Measurements from ENCODE around the gene AFMID. TPM values are rescaled to one million over a fixed set of nuclear protein-coding genes. Genes with fewer than 3 reads are reported as not detected.

Gene AFMID
- total RNA-seq, 2 donors from 2014 or later: 44.2 to 59.4 TPM

GRCh38 chr17:78146881-78147280 lies 40.3 kb upstream of the AFMID start:
- ATAC-seq (replicated peaks): no peak
- Mint-ChIP-seq H3K9me3 (no peaks in the 10 kb centered on the region), H3K4me1 (peaks cover 9% of the 10 kb centered on the region), H3K4me3 (no peak overlapping the region), H3K27ac (peak overlapping the region; percentile 62), H3K36me3 (ENCODE audit: low read depth) (peaks cover 9% of the 10 kb centered on the region), H3K27me3 (no peaks in the 10 kb centered on the region)

GRCh38 chr17:78147315-78147998 lies 39.7 kb upstream of the AFMID start:
- Mint-ChIP-seq H3K27me3 (no peaks in the 10 kb centered on the region), H3K27ac (peak overlapping the region; percentile 62), H3K4me1 (peaks cover 9% of the 10 kb centered on the region), H3K4me3 (no peak overlapping the region), H3K36me3 (ENCODE audit: low read depth) (peaks cover 4% of the 10 kb centered on the region), H3K9me3 (no peaks in the 10 kb centered on the region)
- ATAC-seq (replicated peaks): peak; percentile 28

GRCh38 chr17:78148286-78149016 lies 38.7 kb upstream of the AFMID start:
- Mint-ChIP-seq H3K27me3 (no peaks in the 10 kb centered on the region), H3K9me3 (no peaks in the 10 kb centered on the region), H3K4me1 (peaks cover 9% of the 10 kb centered on the region), H3K4me3 (no peak overlapping the region), H3K27ac (no peak overlapping the region), H3K36me3 (ENCODE audit: low read depth) (no peaks in the 10 kb centered on the region)
- no peak for ATAC-seq (replicated peaks)

- Mint-ChIP-seq H3K4me1 (peaks cover 9% of the 10 kb centered on the region), H3K4me3 (no peak overlapping the region), H3K27me3 (no peaks in the 10 kb centered on the region), H3K27ac (no peak overlapping the region), H3K9me3 (no peaks in the 10 kb centered on the region), H3K36me3 (ENCODE audit: low read depth) (no peaks in the 10 kb centered on the region)
- ATAC-seq (replicated peaks): no peak
Observed at GRCh38 chr17:78151514-78152008, 35.6 kb upstream of the AFMID start.

GRCh38 chr17:78154903-78155811 lies 32.0 kb upstream of the AFMID start:
- Mint-ChIP-seq H3K27ac (peak overlapping the region; percentile 63), H3K4me1 (peaks cover 11% of the 10 kb centered on the region), H3K36me3 (ENCODE audit: low read depth) (peaks cover 6% of the 10 kb centered on the region), H3K4me3 (peak overlapping the region; percentile 19), H3K27me3 (no peaks in the 10 kb centered on the region), H3K9me3 (no peaks in the 10 kb centered on the region)
- ATAC-seq (replicated peaks): peak; percentile 66

GRCh38 chr17:78159575-78160158 lies 27.5 kb upstream of the AFMID start:
- Mint-ChIP-seq H3K9me3 (no peaks in the 10 kb centered on the region), H3K27ac (peak overlapping the region; percentile 92), H3K36me3 (ENCODE audit: low read depth) (peaks cover 7% of the 10 kb centered on the region), H3K27me3 (no peaks in the 10 kb centered on the region), H3K4me3 (peak overlapping the region; percentile 60), H3K4me1 (peaks cover 12% of the 10 kb centered on the region)
- ATAC-seq (replicated peaks): peak; percentile 89

- H3K9me3 Mint-ChIP-seq: no peaks in the 10 kb centered on the region
- H3K27me3 Mint-ChIP-seq: no peaks in the 10 kb centered on the region
- no peak for ATAC-seq (replicated peaks)
- peaks cover 12% of the 10 kb centered on the region for H3K4me1 Mint-ChIP-seq
- no peak overlapping the region for H3K27ac Mint-ChIP-seq
- no peak overlapping the region for H3K4me3 Mint-ChIP-seq
- peaks cover 7% of the 10 kb centered on the region for H3K36me3 Mint-ChIP-seq (ENCODE audit: low read depth)
Observed at GRCh38 chr17:78163881-78164747, 23.0 kb upstream of the AFMID start.

- Mint-ChIP-seq H3K9me3 (no peaks in the 10 kb centered on the region), H3K36me3 (ENCODE audit: low read depth) (peaks cover 3% of the 10 kb centered on the region), H3K27ac (no peak overlapping the region), H3K4me1 (peaks cover 6% of the 10 kb centered on the region), H3K4me3 (no peak overlapping the region), H3K27me3 (no peaks in the 10 kb centered on the region)
- ATAC-seq (replicated peaks): no peak
Observed at GRCh38 chr17:78164748-78165607, 22.2 kb upstream of the AFMID start.

GRCh38 chr17:78166416-78166815 lies 20.7 kb upstream of the AFMID start:
- H3K4me1 Mint-ChIP-seq: peaks cover 2% of the 10 kb centered on the region
- peaks cover 9% of the 10 kb centered on the region for H3K36me3 Mint-ChIP-seq (ENCODE audit: low read depth)
- no peak for ATAC-seq (replicated peaks)
- H3K9me3 Mint-ChIP-seq: no peaks in the 10 kb centered on the region
- no peak overlapping the region for H3K4me3 Mint-ChIP-seq
- H3K27ac Mint-ChIP-seq: no peak overlapping the region
- no peaks in the 10 kb centered on the region for H3K27me3 Mint-ChIP-seq

- Mint-ChIP-seq H3K4me1 (peaks cover 19% of the 10 kb centered on the region), H3K36me3 (ENCODE audit: low read depth) (peaks cover 29% of the 10 kb centered on the region), H3K4me3 (peak within 1 kb of the TSS; percentile 66), H3K27ac (peak within 1 kb of the TSS; percentile 78), H3K9me3 (no peaks in the 10 kb centered on the region), H3K27me3 (no peaks in the 10 kb centered on the region)
- peak; percentile 81 for ATAC-seq (replicated peaks)
Observed at GRCh38 chr17:78168242-78168902, 18.8 kb upstream of the AFMID start, which contains the start of gene SYNGR2. SYNGR2 (plus strand) TSS chr17:78168581; CDS start chr17:78168617, 36 bp downstream.

- H3K4me3 Mint-ChIP-seq: peak overlapping the region; percentile 66
- peak; percentile 57 for ATAC-seq (replicated peaks)
- no peaks in the 10 kb centered on the region for H3K27me3 Mint-ChIP-seq
- peak overlapping the region; percentile 50 for H3K27ac Mint-ChIP-seq
- H3K4me1 Mint-ChIP-seq: peaks cover 27% of the 10 kb centered on the region
- H3K9me3 Mint-ChIP-seq: no peaks in the 10 kb centered on the region
- H3K36me3 Mint-ChIP-seq (ENCODE audit: low read depth): peaks cover 36% of the 10 kb centered on the region
Observed at GRCh38 chr17:78168903-78169793, 18.0 kb upstream of the AFMID start.
